Colonic mucosa (tissue), 4 donors: ENCODE measurements around the gene FGGY. TPM values are rescaled to one million over a fixed set of nuclear protein-coding genes. Genes with fewer than 3 reads are reported as not detected.
"Not testable (repeated sequence)": the region's sequence is repeated elsewhere in the genome, so short reads cannot be mapped to it uniquely, and the experiment has no call there.

Experiments
- DNase-seq: peaks from one replicate; pipeline ENCODE4 v3.0.0-alpha.2; 2020
- H3K27ac ChIP-seq: fragments of 200-600 bp; one replicate; pipeline ENCODE4 v1.8.0; 2021
- H3K27me3 ChIP-seq: fragments of 200-600 bp; one replicate; pipeline ENCODE4 v1.8.0; 2021
- H3K36me3 ChIP-seq: fragments of 200-600 bp; one replicate; pipeline ENCODE4 v1.8.0; 2021
- H3K4me1 ChIP-seq: fragments of 200-600 bp; one replicate; pipeline ENCODE4 v1.8.0; 2021; ENCODE audit warnings: mild to moderate bottlenecking
- H3K4me3 ChIP-seq: fragments of 200-600 bp; one replicate; pipeline ENCODE4 v1.8.0; 2021
- H3K9ac ChIP-seq, 2 donors: one replicate each; pipeline ENCODE4 v1.7.0; 2013; ENCODE audit warnings: control low read depth in 2 of 2, low read depth in 2 of 2, low read length in 2 of 2
- H3K9me3 ChIP-seq: fragments of 200-600 bp; one replicate; pipeline ENCODE4 v1.8.0; 2021
- CTCF ChIP-seq: fragments of 200-600 bp; IDR thresholded peaks from one replicate; pipeline ENCODE4 v1.8.0; 2022; ENCODE audit warnings: antibody characterized with exemption, mild to moderate bottlenecking
- intact Hi-C: fragments of 100-400 bp; cut with DNase I; formaldehyde crosslinking; loops from one replicate; pipeline ENCODE4 v1.14.1; 2022
- total RNA-seq, 2 donors: library from RNA; stranded (reverse); fragmentation: NEBNext Ultra II Directional in 1 of 2; extraction: Animal tissue kit (Norgen Biotek cat#: 25700) in 1 of 2; gene quantifications; one replicate each; pipeline ENCODE4 v1.2.1, GENCODE V29; 2021
- donor health status: healthy.
- donor health status: DM: no; HTN: no; CAD: no.
- donor health status: DM: no; HTN: no; CAD: no.

Gene FGGY
- total RNA-seq, 2 donors from 2014 or later, result 12.5 to 19.5 TPM

- intact Hi-C loops, result no loop called here
- Histone ChIP-seq H3K4me3 (no peak overlapping the region), H3K9ac (no peak overlapping the region), H3K36me3 (no peaks in the 10 kb centered on the region), H3K4me1 (peaks cover 2% of the 10 kb centered on the region), H3K27ac (no peak overlapping the region), H3K27me3 (no peaks in the 10 kb centered on the region), H3K9me3 (no peaks in the 10 kb centered on the region)
- TF ChIP-seq CTCF, result no peak
- DNase-seq, result no peak
Observed at GRCh38 chr1:59601041-59601441, 304.1 kb downstream of the FGGY start.

GRCh38 chr1:59601811-59602210 is 304.9 kb downstream of the FGGY start:
- intact Hi-C loops, result no loop called here
- TF ChIP-seq CTCF, result no peak
- H3K27ac ChIP-seq, result no peak overlapping the region

GRCh38 chr1:59604191-59604590 is 307.3 kb downstream of the FGGY start:
- no peak for TF ChIP-seq CTCF
- H3K4me3 ChIP-seq, result no peak overlapping the region
- H3K9me3 ChIP-seq, result no peaks in the 10 kb centered on the region
- H3K36me3 ChIP-seq, result no peaks in the 10 kb centered on the region
- H3K4me1 ChIP-seq, result no peaks in the 10 kb centered on the region
- H3K27ac ChIP-seq, result no peak overlapping the region
- H3K9ac ChIP-seq, result no peak overlapping the region
- H3K27me3 ChIP-seq, result no peaks in the 10 kb centered on the region
- intact Hi-C loops, result no loop called here
- DNase-seq, result no peak

More at GRCh38 chr1:59601811-59602210, 304.9 kb downstream of the FGGY start:
- DNase-seq, result no peak
- Histone ChIP-seq H3K9me3 (no peaks in the 10 kb centered on the region), H3K4me3 (no peak overlapping the region), H3K27me3 (no peaks in the 10 kb centered on the region), H3K36me3 (no peaks in the 10 kb centered on the region), H3K4me1 (no peaks in the 10 kb centered on the region), H3K9ac (no peak overlapping the region)

GRCh38 chr1:59605184-59605583 is 308.3 kb downstream of the FGGY start:
- Histone ChIP-seq H3K9ac (no peak overlapping the region), H3K4me3 (no peak overlapping the region), H3K4me1 (no peaks in the 10 kb centered on the region), H3K9me3 (no peaks in the 10 kb centered on the region), H3K27ac (no peak overlapping the region), H3K27me3 (no peaks in the 10 kb centered on the region), H3K36me3 (no peaks in the 10 kb centered on the region)
- TF ChIP-seq CTCF, result no peak
- intact Hi-C loops, result no loop called here
- DNase-seq, result no peak

GRCh38 chr1:59605761-59606160 is 308.9 kb downstream of the FGGY start:
- no peak for TF ChIP-seq CTCF
- no peak overlapping the region for H3K27ac ChIP-seq
- no peaks in the 10 kb centered on the region for H3K9me3 ChIP-seq
- H3K4me1 ChIP-seq, result no peaks in the 10 kb centered on the region
- no peak for DNase-seq
- intact Hi-C loops, result no loop called here
- no peaks in the 10 kb centered on the region for H3K36me3 ChIP-seq
- no peak overlapping the region for H3K9ac ChIP-seq
- no peak overlapping the region for H3K4me3 ChIP-seq
- H3K27me3 ChIP-seq, result no peaks in the 10 kb centered on the region

GRCh38 chr1:59609245-59609644 is 312.4 kb downstream of the FGGY start:
- Histone ChIP-seq H3K4me1 (no peaks in the 10 kb centered on the region), H3K27me3 (no peaks in the 10 kb centered on the region), H3K9ac (no peak overlapping the region), H3K36me3 (no peaks in the 10 kb centered on the region), H3K9me3 (no peaks in the 10 kb centered on the region), H3K27ac (no peak overlapping the region), H3K4me3 (no peak overlapping the region)
- TF ChIP-seq CTCF, result no peak
- no peak for DNase-seq
- intact Hi-C loops, result no loop called here

GRCh38 chr1:59610499-59610898 is 313.6 kb downstream of the FGGY start:
- H3K27ac ChIP-seq, H3K4me3 ChIP-seq, intact Hi-C loops, H3K9ac ChIP-seq, H3K27me3 ChIP-seq, H3K36me3 ChIP-seq, H3K9me3 ChIP-seq, DNase-seq, H3K4me1 ChIP-seq: not testable (repeated sequence)
